ENCODE measurements around the gene SEMA3C. TPM values are rescaled to one million over a fixed set of nuclear protein-coding genes. Genes with fewer than 3 reads are reported as not detected.

The SEMA3C gene
- total and polyA plus RNA-seq, 2 donors (not counting 3 experiments of a cell fraction or from before 2014, with no cell fraction given) = 0.01 to 0.09 TPM

DNA sequence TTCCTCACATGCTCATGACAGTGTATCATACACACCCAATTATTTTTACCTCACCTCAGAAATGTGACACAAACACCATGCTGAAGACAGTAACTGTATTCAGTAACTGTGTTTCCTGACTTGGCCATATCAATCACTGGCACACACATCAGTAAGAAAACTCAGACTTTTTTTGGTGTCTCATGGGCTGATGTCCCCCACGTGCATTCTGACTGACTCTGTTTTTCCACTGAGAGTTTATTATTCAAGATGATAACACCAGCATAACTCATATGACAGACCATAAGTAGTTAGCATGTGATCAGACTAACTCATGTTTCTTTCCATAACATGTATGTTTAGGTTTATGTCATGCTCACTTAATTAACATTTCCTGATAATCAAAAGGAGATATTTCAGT is 155.6 kb downstream of the SEMA3C start:
- H3K27ac ChIP-seq (ENCODE audit: insufficient read depth, low read depth, low read length) = no peak overlapping the region
- FAIRE-seq (no peak), DNase-seq (ENCODE audit: low read depth, low spot score) (no peak)
- no peak overlapping the region for H3K4me3 ChIP-seq (replicated peaks in 1 of 3; ENCODE audit: insufficient read depth in 1 of 3, low read depth in 1 of 3, low read length in 3 of 3)
- H3K9me1 ChIP-seq (replicated peaks; ENCODE audit: control insufficient read depth, extremely low read depth, insufficient read depth, low read length) = no peaks in the 10 kb centered on the region
- H3K79me2 ChIP-seq (ENCODE audit: control insufficient read depth, insufficient read depth, low read length) = no peaks in the 10 kb centered on the region
- no peak overlapping the region for H3K4me2 ChIP-seq (ENCODE audit: insufficient read depth, low read length)
- no peak overlapping the region for H3K9ac ChIP-seq (replicated peaks; ENCODE audit: extremely low read depth, insufficient read depth, low read length)
- H2AFZ ChIP-seq (ENCODE audit: low read depth, low read length) = no peak overlapping the region
- BruUV-seq (replicated peaks) = no TSS peak
- H3K9me3 ChIP-seq (replicated peaks; ENCODE audit: control insufficient read depth, insufficient read depth, low read length) = no peaks in the 10 kb centered on the region
- H3K4me1 ChIP-seq (ENCODE audit: control insufficient read depth, extremely low read depth, insufficient read depth, low read length) = no peaks in the 10 kb centered on the region
- TF ChIP-seq FOS (IDR thresholded peaks at IDR 0.05; ENCODE audit: borderline replicate concordance, insufficient read depth, low read length) (no peak), POLR2AphosphoS5 (IDR thresholded peaks at IDR 0.05; ENCODE audit: insufficient read depth, low read depth, low read length) (no peak), GATA2 (IDR thresholded peaks at IDR 0.05; ENCODE audit: insufficient read depth, insufficient read length, low read depth, low read length) (no peak), JUN (IDR thresholded peaks at IDR 0.05; ENCODE audit: borderline replicate concordance, insufficient read depth, insufficient read length, low read depth) (no peak), POLR2A (IDR thresholded peaks at IDR 0.05; ENCODE audit: low read depth, low read length) (no peak), EZH2 (IDR thresholded peaks at IDR 0.05; ENCODE audit: borderline replicate concordance, low read depth, low read length, severe bottlenecking) (no peak), MYC (IDR thresholded peaks at IDR 0.05; ENCODE audit: low read depth, low read length) (no peak)
- TF ChIP-seq, protein P1, sequence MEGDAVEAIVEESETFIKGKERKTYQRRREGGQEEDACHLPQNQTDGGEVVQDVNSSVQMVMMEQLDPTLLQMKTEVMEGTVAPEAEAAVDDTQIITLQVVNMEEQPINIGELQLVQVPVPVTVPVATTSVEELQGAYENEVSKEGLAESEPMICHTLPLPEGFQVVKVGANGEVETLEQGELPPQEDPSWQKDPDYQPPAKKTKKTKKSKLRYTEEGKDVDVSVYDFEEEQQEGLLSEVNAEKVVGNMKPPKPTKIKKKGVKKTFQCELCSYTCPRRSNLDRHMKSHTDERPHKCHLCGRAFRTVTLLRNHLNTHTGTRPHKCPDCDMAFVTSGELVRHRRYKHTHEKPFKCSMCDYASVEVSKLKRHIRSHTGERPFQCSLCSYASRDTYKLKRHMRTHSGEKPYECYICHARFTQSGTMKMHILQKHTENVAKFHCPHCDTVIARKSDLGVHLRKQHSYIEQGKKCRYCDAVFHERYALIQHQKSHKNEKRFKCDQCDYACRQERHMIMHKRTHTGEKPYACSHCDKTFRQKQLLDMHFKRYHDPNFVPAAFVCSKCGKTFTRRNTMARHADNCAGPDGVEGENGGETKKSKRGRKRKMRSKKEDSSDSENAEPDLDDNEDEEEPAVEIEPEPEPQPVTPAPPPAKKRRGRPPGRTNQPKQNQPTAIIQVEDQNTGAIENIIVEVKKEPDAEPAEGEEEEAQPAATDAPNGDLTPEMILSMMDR (IDR thresholded peaks at IDR 0.05; ENCODE audit: extremely low read depth in 1 of 2, insufficient read depth in 1 of 2, low read depth in 1 of 2, low read length in 2 of 2) = no peak
- TF ChIP-seq, protein P2, sequence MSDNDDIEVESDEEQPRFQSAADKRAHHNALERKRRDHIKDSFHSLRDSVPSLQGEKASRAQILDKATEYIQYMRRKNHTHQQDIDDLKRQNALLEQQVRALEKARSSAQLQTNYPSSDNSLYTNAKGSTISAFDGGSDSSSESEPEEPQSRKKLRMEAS (IDR thresholded peaks at IDR 0.05; ENCODE audit: insufficient read depth, insufficient read length) = no peak
- no peaks in the 10 kb centered on the region for H4K20me1 ChIP-seq (replicated peaks; ENCODE audit: control insufficient read depth, extremely low read depth, insufficient read depth, low read length)
- H3K36me3 ChIP-seq (ENCODE audit: control insufficient read depth in 2 of 2, extremely low read depth in 1 of 2, insufficient read depth in 2 of 2, low read length in 2 of 2) = no peaks in the 10 kb centered on the region
- dilution Hi-C loops (cut with MboI; ENCODE audit: extremely low pct_ligation_motif_present, low sequenced_read_pairs) = no loop called here
- ChIA-PET POLR2A (no interaction called here), CTCF (interaction anchor here (1.0 kb wide), 1 partner anchor 8 kb away, joined by 4 read pairs; no protein-coding TSS in a partner anchor)
- intact Hi-C loops (cut with micrococcal nuclease) = no loop called here
- H3K27me3 ChIP-seq (ENCODE audit: control insufficient read depth in 2 of 2, insufficient read depth in 2 of 2, low read length in 2 of 2) = no peaks in the 10 kb centered on the region
